H4 (cell line): Measurements from ENCODE around the gene RIPOR1. TPM values are rescaled to one million over a fixed set of nuclear protein-coding genes. Genes with fewer than 3 reads are reported as not detected.

Source experiments
- total RNA-seq: library from RNA; depleted of rRNA; stranded (reverse); fragments of >200 nt; shearing (Covaris generic); gene quantifications from 2 replicates; pipeline ENCODE4 v1.2.3, GENCODE V29; 2014; rRNA removed

The RIPOR1 gene
- total RNA-seq, 1 experiment from 2014 or later, result 11.0 TPM

Other genes with a start within 250 kb of the RIPOR1 start
- 2.4 and 6.7 TPM in 2 replicates for gene PLEKHG4, start 249.3 kb upstream of the RIPOR1 start, total RNA-seq
- gene KCTD19, start 202.1 kb upstream of the RIPOR1 start, total RNA-seq, result not detected in 2 replicates
- gene LRRC36, start 202.0 kb upstream of the RIPOR1 start, total RNA-seq, result 0.79 TPM in 1 of 2 replicates, not detected in the other
- gene TPPP3, start 135.3 kb upstream of the RIPOR1 start, total RNA-seq, result not detected in 2 replicates
- 3.0 and 3.2 TPM in 2 replicates for gene ZDHHC1, start 112.4 kb upstream of the RIPOR1 start, total RNA-seq
- gene HSD11B2, start 97.7 kb upstream of the RIPOR1 start, total RNA-seq, result 0.10 TPM in 1 of 2 replicates, not detected in the other
- 99.0 and 101 TPM in 2 replicates for gene ATP6V0D1, start 47.7 kb upstream of the RIPOR1 start, total RNA-seq
- not detected in 2 replicates for gene AGRP, start 45.3 kb upstream of the RIPOR1 start, total RNA-seq
- 40.9 and 41.3 TPM in 2 replicates for gene CTCF, start 33.7 kb downstream of the RIPOR1 start, total RNA-seq
- gene CARMIL2, start 116.3 kb downstream of the RIPOR1 start, total RNA-seq, result 0.17 and 0.18 TPM in 2 replicates
- gene ACD, start 131.4 kb downstream of the RIPOR1 start, total RNA-seq, result 29.1 and 45.6 TPM in 2 replicates
- gene PARD6A, start 132.1 kb downstream of the RIPOR1 start, total RNA-seq, result not detected in 2 replicates
- gene ENKD1, start 137.9 kb downstream of the RIPOR1 start, total RNA-seq, result 5.6 and 6.6 TPM in 2 replicates
- gene C16orf86, start 138.0 kb downstream of the RIPOR1 start, total RNA-seq, result not detected in 2 replicates
- 10.7 and 11.5 TPM in 2 replicates for gene GFOD2, start 190.5 kb downstream of the RIPOR1 start, total RNA-seq